ENCODE data around the gene ZNF598.

Gene ZNF598

DNA sequence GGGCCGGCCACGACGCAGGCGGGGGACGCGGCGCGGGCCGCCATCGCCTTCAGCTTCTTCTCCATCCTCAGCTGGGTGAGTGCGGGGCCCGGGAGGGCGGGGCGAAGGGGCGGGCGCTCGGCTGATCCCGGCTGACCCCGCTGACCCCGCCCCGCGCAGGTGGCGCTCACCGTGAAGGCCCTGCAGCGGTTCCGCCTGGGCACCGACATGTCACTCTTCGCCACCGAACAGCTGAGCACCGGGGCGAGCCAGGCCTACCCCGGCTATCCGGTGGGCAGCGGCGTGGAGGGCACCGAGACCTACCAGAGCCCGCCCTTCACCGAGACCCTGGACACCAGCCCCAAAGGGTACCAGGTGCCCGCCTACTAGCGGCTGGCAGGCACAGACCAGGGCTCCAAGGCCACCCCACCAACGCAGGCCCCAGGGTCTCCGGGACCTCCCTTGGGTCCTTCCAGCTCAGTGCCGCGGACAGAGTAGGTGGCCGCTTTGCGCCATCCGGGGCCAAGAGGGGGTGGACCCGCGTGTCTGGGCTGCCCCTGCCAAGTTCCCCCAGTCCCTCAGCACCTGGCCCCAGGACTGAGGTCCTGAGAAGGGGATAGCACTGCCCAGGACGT lies 16.8 kb downstream of the ZNF598 start:
- Histone ChIP-seq H3K4me3 (ENCODE audit: low read depth, low read length) (peak overlapping the region; percentile 89), H3K4me1 (ENCODE audit: control insufficient read depth, insufficient read depth, low read length) (peaks cover 22% of the 10 kb centered on the region), H3K36me3 (ENCODE audit: control insufficient read depth, insufficient read depth, low read length) (peaks cover 18% of the 10 kb centered on the region), H3K27ac (ENCODE audit: low read depth, low read length) (0 out of 2 replicates have a peak overlapping the region, but pooled peaks have one; percentile 53), H3K9me3 (ENCODE audit: control insufficient read depth, insufficient read depth, low read depth, low read length) (no peaks in the 10 kb centered on the region), H3K9ac (ENCODE audit: low read length) (peak overlapping the region; percentile 88), H3K27me3 (ENCODE audit: control insufficient read depth, insufficient read depth, low read length) (peaks cover 39% of the 10 kb centered on the region)

DNA sequence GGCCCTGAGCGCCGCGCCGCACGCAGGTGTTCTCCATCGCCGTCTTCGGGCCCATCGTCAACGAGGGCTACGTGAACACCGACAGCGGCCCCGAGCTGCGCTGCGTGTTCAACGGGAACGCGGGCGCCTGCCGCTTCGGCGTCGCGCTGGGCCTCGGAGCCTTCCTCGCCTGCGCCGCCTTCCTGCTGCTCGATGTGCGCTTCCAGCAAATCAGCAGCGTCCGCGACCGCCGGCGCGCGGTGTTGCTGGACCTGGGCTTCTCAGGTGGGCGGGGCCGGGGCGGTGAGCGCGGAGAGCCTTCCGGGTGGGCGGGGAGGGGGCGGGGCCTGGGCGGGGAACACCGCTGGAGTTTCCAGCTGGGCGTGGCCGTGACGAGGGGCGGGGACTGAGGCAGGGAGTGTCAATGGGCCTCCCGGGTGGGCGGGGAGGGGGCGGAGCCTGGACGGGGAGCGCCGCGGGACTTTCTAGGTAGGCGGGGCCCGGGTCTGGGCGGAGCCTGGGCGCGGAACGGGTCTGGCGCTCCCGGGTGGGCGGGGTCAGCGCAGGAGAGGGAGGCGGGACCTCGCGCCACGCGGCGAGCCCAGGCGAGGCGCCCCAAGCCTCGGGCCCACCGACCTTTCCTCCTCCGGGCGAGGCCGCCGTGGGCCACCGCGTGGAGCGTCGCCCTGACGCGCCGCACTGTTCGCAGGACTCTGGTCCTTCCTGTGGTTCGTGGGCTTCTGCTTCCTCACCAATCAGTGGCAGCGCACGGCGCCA lies 17.5 kb downstream of the ZNF598 start:
- Histone ChIP-seq H3K9me3 (ENCODE audit: control insufficient read depth, insufficient read depth, low read depth, low read length) (no peaks in the 10 kb centered on the region), H3K27ac (ENCODE audit: low read depth, low read length) (0 out of 2 replicates have a peak overlapping the region, but pooled peaks have one; percentile 53), H3K36me3 (ENCODE audit: control insufficient read depth, insufficient read depth, low read length) (peaks cover 11% of the 10 kb centered on the region), H3K4me1 (ENCODE audit: control insufficient read depth, insufficient read depth, low read length) (peaks cover 22% of the 10 kb centered on the region), H3K4me3 (ENCODE audit: low read depth, low read length) (peak overlapping the region; percentile 89), H3K9ac (ENCODE audit: low read length) (peak overlapping the region; percentile 88), H3K27me3 (ENCODE audit: control insufficient read depth, insufficient read depth, low read length) (peaks cover 39% of the 10 kb centered on the region)

GRCh38 chr16:1991588-1991947 lies 18.1 kb downstream of the ZNF598 start:
- peaks cover 11% of the 10 kb centered on the region for H3K36me3 ChIP-seq (ENCODE audit: control insufficient read depth, insufficient read depth, low read length)
- no peaks in the 10 kb centered on the region for H3K9me3 ChIP-seq (ENCODE audit: control insufficient read depth, insufficient read depth, low read depth, low read length)
- peaks cover 39% of the 10 kb centered on the region for H3K27me3 ChIP-seq (ENCODE audit: control insufficient read depth, insufficient read depth, low read length)
- H3K27ac ChIP-seq (ENCODE audit: low read depth, low read length), result no peak overlapping the region
- H3K4me1 ChIP-seq (ENCODE audit: control insufficient read depth, insufficient read depth, low read length), result peaks cover 22% of the 10 kb centered on the region
- no peak overlapping the region for H3K9ac ChIP-seq (ENCODE audit: low read length)
- H3K4me3 ChIP-seq (ENCODE audit: low read depth, low read length), result peak overlapping the region; percentile 77

GRCh38 chr16:1991135-1991551 lies 18.5 kb downstream of the ZNF598 start:
- Histone ChIP-seq H3K4me3 (ENCODE audit: low read depth, low read length) (peak overlapping the region; percentile 77), H3K36me3 (ENCODE audit: control insufficient read depth, insufficient read depth, low read length) (peaks cover 14% of the 10 kb centered on the region), H3K9me3 (ENCODE audit: control insufficient read depth, insufficient read depth, low read depth, low read length) (no peaks in the 10 kb centered on the region), H3K27me3 (ENCODE audit: control insufficient read depth, insufficient read depth, low read length) (peaks cover 39% of the 10 kb centered on the region), H3K27ac (ENCODE audit: low read depth, low read length) (no peak overlapping the region), H3K4me1 (ENCODE audit: control insufficient read depth, insufficient read depth, low read length) (peaks cover 22% of the 10 kb centered on the region), H3K9ac (ENCODE audit: low read length) (peak overlapping the region; percentile 66)

- Histone ChIP-seq H3K9ac (ENCODE audit: low read length) (peak overlapping the region; percentile 66), H3K27ac (ENCODE audit: low read depth, low read length) (no peak overlapping the region), H3K9me3 (ENCODE audit: control insufficient read depth, insufficient read depth, low read depth, low read length) (no peaks in the 10 kb centered on the region), H3K36me3 (ENCODE audit: control insufficient read depth, insufficient read depth, low read length) (peaks cover 18% of the 10 kb centered on the region), H3K4me1 (ENCODE audit: control insufficient read depth, insufficient read depth, low read length) (peaks cover 22% of the 10 kb centered on the region), H3K4me3 (ENCODE audit: low read depth, low read length) (peak overlapping the region; percentile 77), H3K27me3 (ENCODE audit: control insufficient read depth, insufficient read depth, low read length) (peaks cover 39% of the 10 kb centered on the region)
These were observed 19.1 kb downstream of the ZNF598 start for GRCh38 chr16:1990351-1991134.

- peaks cover 39% of the 10 kb centered on the region for H3K27me3 ChIP-seq (ENCODE audit: control insufficient read depth, insufficient read depth, low read length)
- no peak overlapping the region for H3K9ac ChIP-seq (ENCODE audit: low read length)
- no peak overlapping the region for H3K27ac ChIP-seq (ENCODE audit: low read depth, low read length)
- H3K36me3 ChIP-seq (ENCODE audit: control insufficient read depth, insufficient read depth, low read length), result peaks cover 15% of the 10 kb centered on the region
- peaks cover 25% of the 10 kb centered on the region for H3K4me1 ChIP-seq (ENCODE audit: control insufficient read depth, insufficient read depth, low read length)
- H3K4me3 ChIP-seq (ENCODE audit: low read depth, low read length), result peak overlapping the region; percentile 77
- no peaks in the 10 kb centered on the region for H3K9me3 ChIP-seq (ENCODE audit: control insufficient read depth, insufficient read depth, low read depth, low read length)
These were observed 19.6 kb downstream of the ZNF598 start for GRCh38 chr16:1990101-1990350.

DNA sequence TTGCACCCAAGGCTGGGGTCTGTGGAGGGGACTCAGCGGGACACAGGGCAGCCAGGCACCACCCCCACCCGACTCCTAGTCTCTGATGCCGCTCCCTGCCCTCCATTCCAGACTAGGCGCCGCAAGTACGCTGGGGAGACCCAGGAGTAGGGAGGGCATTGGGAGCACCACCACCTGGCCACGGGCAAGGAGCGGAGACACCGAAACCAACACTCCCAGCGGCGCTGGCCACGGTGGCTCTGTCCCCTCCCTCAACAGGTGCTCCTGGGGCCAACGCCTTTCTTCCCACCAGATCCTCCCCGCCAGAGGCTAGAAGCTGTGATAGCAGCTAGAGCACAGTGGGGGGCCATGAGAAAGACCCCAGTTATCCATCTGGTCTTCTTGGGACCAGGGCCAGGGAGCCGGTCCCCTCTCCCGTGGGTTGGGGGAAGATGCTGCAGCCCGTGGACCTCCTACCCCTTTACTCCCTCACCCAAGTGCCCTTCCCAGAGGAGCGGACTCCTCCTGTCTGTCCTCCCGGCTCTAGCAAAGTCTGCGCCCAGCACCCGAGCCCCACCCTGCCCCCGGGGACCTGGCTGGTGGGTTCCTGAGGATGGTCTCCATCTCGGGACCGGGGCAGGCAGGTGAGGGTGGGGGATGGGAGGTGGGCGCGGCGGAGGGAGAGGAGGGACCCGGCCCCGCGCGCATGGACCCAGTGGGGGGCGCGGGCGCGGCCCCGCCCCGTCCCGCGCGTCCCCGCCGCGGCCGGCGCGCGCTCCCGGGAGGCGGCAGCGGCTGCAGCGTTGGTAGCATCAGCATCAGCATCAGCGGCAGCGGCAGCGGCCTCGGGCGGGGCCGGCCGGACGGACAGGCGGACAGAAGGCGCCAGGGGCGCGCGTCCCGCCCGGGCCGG lies 20.2 kb downstream of the ZNF598 start, which contains the start of gene SYNGR3:
Gene SYNGR3, plus strand, starts transcription at position 762 of the 892 bp plus-strand sequence. CDS start 133 bp downstream, outside the sequence.
- peaks cover 39% of the 10 kb centered on the region for H3K27me3 ChIP-seq (ENCODE audit: control insufficient read depth, insufficient read depth, low read length)
- H3K4me1 ChIP-seq (ENCODE audit: control insufficient read depth, insufficient read depth, low read length), result peaks cover 28% of the 10 kb centered on the region

DNA sequence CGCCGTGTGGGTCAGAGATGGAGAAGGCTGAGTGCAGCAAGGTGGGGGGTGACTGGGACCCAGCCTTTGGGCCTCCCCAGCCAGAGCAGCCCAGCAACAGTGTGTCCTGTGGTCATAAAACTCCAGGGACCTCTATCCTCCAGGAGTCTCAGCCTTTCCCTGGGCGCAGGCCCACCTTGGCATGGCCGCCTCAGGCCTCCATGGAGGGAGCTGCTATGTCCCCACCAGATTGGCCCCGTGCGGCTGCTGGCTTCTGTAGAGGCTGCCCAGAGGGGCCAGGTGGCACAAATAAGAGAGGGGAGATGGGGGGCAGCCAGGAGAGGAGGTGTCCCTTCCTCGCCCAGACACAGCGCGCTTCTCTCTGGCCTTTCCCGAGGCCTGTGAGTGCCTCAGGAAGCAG lies 22.4 kb downstream of the ZNF598 start:
- H3K4me1 ChIP-seq (ENCODE audit: control insufficient read depth, insufficient read depth, low read length), result peaks cover 32% of the 10 kb centered on the region
- no peak overlapping the region for H3K4me3 ChIP-seq (ENCODE audit: low read depth, low read length)
- H3K9ac ChIP-seq (ENCODE audit: low read length), result no peak overlapping the region
- H3K27ac ChIP-seq (ENCODE audit: low read depth, low read length), result no peak overlapping the region
- H3K27me3 ChIP-seq (ENCODE audit: control insufficient read depth, insufficient read depth, low read length), result peaks cover 45% of the 10 kb centered on the region
- H3K36me3 ChIP-seq (ENCODE audit: control insufficient read depth, insufficient read depth, low read length), result peaks cover 15% of the 10 kb centered on the region
- no peaks in the 10 kb centered on the region for H3K9me3 ChIP-seq (ENCODE audit: control insufficient read depth, insufficient read depth, low read depth, low read length)

More for the DNA sequence above, 20.2 kb downstream of the ZNF598 start, which contains the start of gene SYNGR3:
- Histone ChIP-seq H3K9me3 (ENCODE audit: control insufficient read depth, insufficient read depth, low read depth, low read length) (no peaks in the 10 kb centered on the region), H3K27ac (ENCODE audit: low read depth, low read length) (no peak within 1 kb of the TSS), H3K36me3 (ENCODE audit: control insufficient read depth, insufficient read depth, low read length) (peaks cover 15% of the 10 kb centered on the region), H3K4me3 (ENCODE audit: low read depth, low read length) (peak within 1 kb of the TSS; percentile 77), H3K9ac (ENCODE audit: low read length) (peak within 1 kb of the TSS; percentile 66)

DNA sequence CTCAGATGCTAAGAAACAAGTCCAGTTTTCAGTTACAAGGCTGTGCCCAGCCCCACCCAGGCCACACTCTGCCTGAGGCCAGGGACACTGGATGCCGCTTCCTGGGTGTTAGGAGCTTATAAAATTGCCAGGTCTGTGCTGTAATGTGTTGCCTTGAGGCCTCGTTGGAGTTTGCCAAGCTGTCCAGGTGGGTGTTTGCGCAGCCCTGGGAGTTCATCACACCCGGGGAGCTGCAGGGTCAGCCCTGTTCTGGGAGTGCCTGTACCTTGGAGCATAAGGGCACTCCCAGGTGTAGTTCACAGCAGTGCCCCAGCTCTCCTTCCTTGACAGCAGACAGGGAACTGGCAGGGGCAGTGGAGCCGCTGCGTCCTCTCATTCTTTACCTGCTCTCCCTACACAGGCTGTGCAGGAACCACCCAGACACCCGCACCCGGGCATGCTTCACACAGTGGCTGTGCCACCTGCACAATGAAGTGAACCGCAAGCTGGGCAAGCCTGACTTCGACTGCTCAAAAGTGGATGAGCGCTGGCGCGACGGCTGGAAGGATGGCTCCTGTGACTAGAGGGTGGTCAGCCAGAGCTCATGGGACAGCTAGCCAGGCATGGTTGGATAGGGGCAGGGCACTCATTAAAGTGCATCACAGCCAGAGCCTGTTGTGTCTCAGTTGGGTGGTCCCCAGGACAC lies 24.0 kb downstream of the ZNF598 start:
- H3K4me1 ChIP-seq (ENCODE audit: control insufficient read depth, insufficient read depth, low read length), result peaks cover 36% of the 10 kb centered on the region
- peaks cover 15% of the 10 kb centered on the region for H3K36me3 ChIP-seq (ENCODE audit: control insufficient read depth, insufficient read depth, low read length)
- peaks cover 48% of the 10 kb centered on the region for H3K27me3 ChIP-seq (ENCODE audit: control insufficient read depth, insufficient read depth, low read length)
- H3K27ac ChIP-seq (ENCODE audit: low read depth, low read length), result no peak overlapping the region
- no peak overlapping the region for H3K9ac ChIP-seq (ENCODE audit: low read length)
- H3K9me3 ChIP-seq (ENCODE audit: control insufficient read depth, insufficient read depth, low read depth, low read length), result no peaks in the 10 kb centered on the region
- peak overlapping the region; percentile 83 for H3K4me3 ChIP-seq (ENCODE audit: low read depth, low read length)
